Kidney epithelial cell (primary cell): ENCODE measurements around the gene YBX2. TPM values are rescaled to one million over a fixed set of nuclear protein-coding genes. Genes with fewer than 3 reads are reported as not detected.

Experiments used
- DNase-seq: peaks from one replicate; pipeline ENCODE4 v3.0.0-alpha.2; 2010; ENCODE audit warnings: low read depth
- H3K27me3 ChIP-seq: 2 replicates; pipeline ENCODE4 v1.6.0; 2011; ENCODE audit warnings: low read length; ENCODE audit not compliant: control insufficient read depth, insufficient read depth
- H3K36me3 ChIP-seq: 2 replicates; pipeline ENCODE4 v1.5.1; 2011; ENCODE audit warnings: low read length; ENCODE audit not compliant: control insufficient read depth, insufficient read depth
- H3K4me3 ChIP-seq: 2 replicates; pipeline ENCODE4 v1.5.1; 2011; ENCODE audit warnings: low read depth, mild to moderate bottlenecking, control low read depth, low read length
- total RNA-seq: library from RNA; depleted of rRNA; stranded (reverse); fragments of >200 nt; gene quantifications from 2 replicates; pipeline ENCODE4 v1.2.3, GENCODE V29; 2015
- TF ChIP-seq, protein P1 (sequence below): IDR thresholded peaks from 2 replicates; pipeline ENCODE4 v1.5.1; 2011; ENCODE audit warnings: mild to moderate bottlenecking, moderate library complexity, low read length, control low read depth, inconsistent platforms; ENCODE audit not compliant: insufficient read depth, poor library complexity, severe bottlenecking

YBX2 gene
- total RNA-seq, 1 donor from 2014 or later: 0.08 TPM

DNA sequence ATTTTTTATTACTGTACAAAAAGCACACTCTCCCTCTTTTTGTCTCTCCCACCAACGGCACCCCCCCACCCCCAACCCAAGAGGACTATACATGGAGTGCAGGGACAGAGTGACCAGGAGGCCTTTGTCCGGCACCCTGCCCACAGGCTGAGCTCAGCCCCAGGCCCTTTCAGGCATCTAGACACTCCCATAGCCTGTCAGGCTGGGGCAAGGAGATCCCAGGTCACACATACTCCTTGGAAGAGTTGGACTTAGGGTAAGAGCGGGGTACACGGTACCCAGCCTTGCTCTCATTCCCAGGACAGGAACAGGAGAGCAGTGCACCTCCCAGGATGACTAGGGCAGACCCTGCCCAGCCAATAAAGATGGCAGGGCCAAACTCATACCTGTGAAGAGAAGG lies 34.3 kb downstream of the YBX2 start:
- no peak for DNase-seq
- H3K27me3 ChIP-seq: peaks cover 11% of the 10 kb centered on the region
- TF ChIP-seq, protein P1, sequence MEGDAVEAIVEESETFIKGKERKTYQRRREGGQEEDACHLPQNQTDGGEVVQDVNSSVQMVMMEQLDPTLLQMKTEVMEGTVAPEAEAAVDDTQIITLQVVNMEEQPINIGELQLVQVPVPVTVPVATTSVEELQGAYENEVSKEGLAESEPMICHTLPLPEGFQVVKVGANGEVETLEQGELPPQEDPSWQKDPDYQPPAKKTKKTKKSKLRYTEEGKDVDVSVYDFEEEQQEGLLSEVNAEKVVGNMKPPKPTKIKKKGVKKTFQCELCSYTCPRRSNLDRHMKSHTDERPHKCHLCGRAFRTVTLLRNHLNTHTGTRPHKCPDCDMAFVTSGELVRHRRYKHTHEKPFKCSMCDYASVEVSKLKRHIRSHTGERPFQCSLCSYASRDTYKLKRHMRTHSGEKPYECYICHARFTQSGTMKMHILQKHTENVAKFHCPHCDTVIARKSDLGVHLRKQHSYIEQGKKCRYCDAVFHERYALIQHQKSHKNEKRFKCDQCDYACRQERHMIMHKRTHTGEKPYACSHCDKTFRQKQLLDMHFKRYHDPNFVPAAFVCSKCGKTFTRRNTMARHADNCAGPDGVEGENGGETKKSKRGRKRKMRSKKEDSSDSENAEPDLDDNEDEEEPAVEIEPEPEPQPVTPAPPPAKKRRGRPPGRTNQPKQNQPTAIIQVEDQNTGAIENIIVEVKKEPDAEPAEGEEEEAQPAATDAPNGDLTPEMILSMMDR: no peak
- no peaks in the 10 kb centered on the region for H3K36me3 ChIP-seq
- H3K4me3 ChIP-seq: no peak overlapping the region

DNA sequence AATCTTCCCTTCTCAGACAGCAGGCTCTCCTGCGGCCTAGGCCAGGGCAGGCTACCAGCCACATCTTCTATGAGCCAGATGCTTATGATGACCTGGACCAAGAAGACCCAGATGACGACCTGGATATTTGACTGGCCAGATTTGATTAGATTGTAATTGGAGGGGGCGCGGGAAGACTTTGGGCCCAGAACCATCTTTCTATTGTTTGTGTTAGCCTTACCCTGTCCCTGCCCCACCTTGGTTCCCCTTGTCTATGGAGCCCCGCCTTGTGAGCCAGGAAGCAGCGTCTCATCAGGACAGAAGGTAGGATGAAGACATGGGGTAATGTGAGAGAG lies 34.9 kb downstream of the YBX2 start:
- TF ChIP-seq, protein P1: no peak
- Histone ChIP-seq H3K36me3 (peaks cover under 1% of the 10 kb centered on the region), H3K4me3 (no peak overlapping the region), H3K27me3 (peaks cover 11% of the 10 kb centered on the region)
- DNase-seq: no peak

DNA sequence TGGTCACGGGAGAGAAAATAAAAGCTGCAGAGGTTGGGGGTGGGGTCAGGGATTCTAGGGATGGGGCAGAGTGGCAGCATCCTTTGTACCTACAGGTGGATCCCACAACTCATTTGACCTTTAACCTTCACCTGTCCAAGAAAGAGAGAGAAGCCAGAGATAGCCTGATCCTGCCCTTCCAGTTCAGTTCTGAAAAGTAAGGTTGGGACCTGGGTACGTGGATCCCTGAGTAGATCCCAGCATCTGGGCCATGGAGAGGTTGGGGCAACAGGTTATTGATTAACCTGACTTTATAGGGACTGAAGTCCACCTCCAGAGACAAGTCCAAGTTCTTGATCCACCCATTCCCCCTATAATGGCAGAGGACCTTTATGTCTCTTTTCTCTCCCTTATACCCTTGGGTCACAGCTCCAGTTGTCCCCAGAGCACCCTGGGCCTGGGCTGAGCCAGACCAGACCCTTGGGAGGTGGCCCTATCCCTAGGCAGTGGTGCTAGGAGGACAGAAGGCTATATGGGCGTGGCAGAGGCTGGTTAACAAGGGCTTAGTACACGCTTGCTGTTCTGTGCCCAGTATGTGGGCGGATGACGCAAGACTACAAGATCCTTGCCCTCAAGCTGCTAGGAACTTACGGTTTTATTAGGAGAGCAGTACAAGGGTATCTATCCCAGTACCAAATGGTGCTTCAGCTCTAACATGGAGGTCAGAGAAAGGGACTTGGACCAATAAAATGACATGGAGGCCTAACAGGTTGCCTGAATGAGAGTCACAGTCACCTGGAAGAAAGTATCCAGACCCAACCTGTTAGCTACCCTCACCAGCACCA lies 35.5 kb downstream of the YBX2 start:
- peaks cover 3% of the 10 kb centered on the region for H3K36me3 ChIP-seq
- no peak overlapping the region for H3K4me3 ChIP-seq
- no peak for DNase-seq
- H3K27me3 ChIP-seq: peaks cover 11% of the 10 kb centered on the region
- TF ChIP-seq, protein P1: no peak

DNA sequence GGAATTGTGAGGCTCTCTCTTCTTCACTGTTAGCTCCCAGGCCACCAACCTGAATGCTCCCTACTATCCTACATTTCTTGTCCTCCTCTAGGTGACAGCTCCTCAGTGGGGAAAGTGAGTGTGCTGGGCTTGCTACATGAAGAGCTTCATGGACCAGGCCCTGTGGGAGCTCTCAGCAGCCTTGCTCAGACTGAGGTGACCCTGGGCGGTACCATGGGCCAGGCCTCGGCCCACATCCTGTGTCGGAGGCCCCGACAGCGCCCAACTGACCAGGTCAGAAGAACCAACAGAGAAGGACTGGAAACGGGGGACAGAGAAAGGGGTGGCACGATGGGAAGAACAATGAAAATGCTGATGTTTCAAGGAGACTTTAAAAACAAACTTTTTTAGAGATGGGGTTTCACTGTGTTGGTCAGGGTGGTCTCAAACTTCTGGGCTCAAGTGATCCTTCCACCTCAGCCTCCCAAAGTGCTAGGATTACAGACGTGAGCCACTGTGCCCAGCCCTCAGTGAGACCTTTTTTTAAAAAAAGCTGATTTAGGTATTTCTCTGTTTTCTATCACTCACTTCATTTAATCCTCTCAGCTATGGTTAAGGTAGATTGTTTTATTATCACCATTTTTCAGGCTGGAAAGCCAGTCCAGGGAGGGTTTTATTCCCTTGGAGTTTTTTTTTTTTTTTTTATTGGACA lies 37.5 kb downstream of the YBX2 start:
- Histone ChIP-seq H3K27me3 (peaks cover 4% of the 10 kb centered on the region), H3K4me3 (no peak overlapping the region), H3K36me3 (peaks cover 3% of the 10 kb centered on the region)
- DNase-seq: no peak
- TF ChIP-seq, protein P1: no peak

DNA sequence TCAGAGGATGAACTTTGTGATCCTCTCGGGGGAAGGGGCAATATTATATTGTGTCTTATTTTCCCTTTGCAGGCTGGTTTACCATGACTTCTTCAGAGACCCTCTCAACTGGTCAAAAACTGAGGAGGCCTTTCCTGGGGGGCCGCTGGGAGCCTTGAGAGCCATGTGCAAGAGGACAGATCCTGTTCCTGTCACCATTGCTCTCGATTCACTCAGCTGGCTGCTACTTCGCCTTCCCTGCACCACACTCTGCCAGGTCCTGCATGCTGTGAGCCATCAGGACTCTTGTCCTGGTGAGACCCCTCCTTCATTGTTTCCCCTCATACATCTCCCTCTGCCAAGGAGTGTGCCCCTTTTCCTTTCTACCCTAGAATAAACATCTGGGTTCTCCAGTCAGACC lies 39.9 kb downstream of the YBX2 start:
- no peak for DNase-seq
- H3K36me3 ChIP-seq: peaks cover 3% of the 10 kb centered on the region
- TF ChIP-seq, protein P1: no peak
- H3K4me3 ChIP-seq: no peak overlapping the region
- H3K27me3 ChIP-seq: no peaks in the 10 kb centered on the region
